ENCODE measurements around the gene PRDX2.
"Not testable (repeated sequence)": the region's sequence is repeated elsewhere in the genome, so short reads cannot be mapped to it uniquely, and the experiment has no call there.

Gene PRDX2

GRCh38 chr19:12821761-12822160 is 20.2 kb upstream of the PRDX2 start:
- Histone ChIP-seq H3K4me1 (ENCODE audit: insufficient read depth, low read length, severe bottlenecking) (no peaks in the 10 kb centered on the region), H3K9ac (ENCODE audit: low read length) (no peak overlapping the region), H2AFZ (ENCODE audit: low read length) (no peak overlapping the region), H3F3A (ENCODE audit: insufficient read depth, low read length) (no peaks in the 10 kb centered on the region), H3K4me3 (ENCODE audit: low read depth, low read length, poor library complexity, severe bottlenecking) (no peak overlapping the region), H4K20me1 (ENCODE audit: insufficient read depth, low read length) (no peaks in the 10 kb centered on the region), H3K27me3 (ENCODE audit: insufficient read depth, low read length) (no peaks in the 10 kb centered on the region), H3K9me3 (ENCODE audit: low read length) (no peaks in the 10 kb centered on the region), H3K4me2 (ENCODE audit: low read length) (no peak overlapping the region), H3K36me3 (ENCODE audit: insufficient read depth, low read length) (no peaks in the 10 kb centered on the region), H3K79me2 (ENCODE audit: insufficient read depth, low read length) (no peaks in the 10 kb centered on the region), H3K9me2 (ENCODE audit: low read depth, low read length) (no peaks in the 10 kb centered on the region), H3K27ac (ENCODE audit: low read depth, low read length, poor library complexity, severe bottlenecking) (no peak overlapping the region)
- TF ChIP-seq CTCF (IDR thresholded peaks at IDR 0.05; ENCODE audit: low read length), result no peak
- TF ChIP-seq EZH2 (IDR thresholded peaks at IDR 0.05; ENCODE audit: borderline replicate concordance, low read length), result no peak

GRCh38 chr19:12817810-12818209 is 16.2 kb upstream of the PRDX2 start:
- not testable (repeated sequence) for H3K4me3 ChIP-seq (ENCODE audit: low read depth, low read length, poor library complexity, severe bottlenecking); H3K4me1 ChIP-seq (ENCODE audit: insufficient read depth, low read length, severe bottlenecking); H3K9me3 ChIP-seq (ENCODE audit: low read length); H2AFZ ChIP-seq (ENCODE audit: low read length); H3K9me2 ChIP-seq (ENCODE audit: low read depth, low read length); H3F3A ChIP-seq (ENCODE audit: insufficient read depth, low read length); H3K9ac ChIP-seq (ENCODE audit: low read length); H4K20me1 ChIP-seq (ENCODE audit: insufficient read depth, low read length); H3K79me2 ChIP-seq (ENCODE audit: insufficient read depth, low read length); H3K27ac ChIP-seq (ENCODE audit: low read depth, low read length, poor library complexity, severe bottlenecking); H3K27me3 ChIP-seq (ENCODE audit: insufficient read depth, low read length); H3K4me2 ChIP-seq (ENCODE audit: low read length)
- peaks cover 13% of the 10 kb centered on the region for H3K36me3 ChIP-seq (ENCODE audit: insufficient read depth, low read length)

- not testable (repeated sequence) for H3K4me2 ChIP-seq (ENCODE audit: low read length); H3K79me2 ChIP-seq (ENCODE audit: insufficient read depth, low read length); H3K9me3 ChIP-seq (ENCODE audit: low read length); H2AFZ ChIP-seq (ENCODE audit: low read length); H3F3A ChIP-seq (ENCODE audit: insufficient read depth, low read length); H3K27me3 ChIP-seq (ENCODE audit: insufficient read depth, low read length); H3K27ac ChIP-seq (ENCODE audit: low read depth, low read length, poor library complexity, severe bottlenecking); H3K4me3 ChIP-seq (ENCODE audit: low read depth, low read length, poor library complexity, severe bottlenecking); H3K9me2 ChIP-seq (ENCODE audit: low read depth, low read length); H3K4me1 ChIP-seq (ENCODE audit: insufficient read depth, low read length, severe bottlenecking); H4K20me1 ChIP-seq (ENCODE audit: insufficient read depth, low read length); H3K9ac ChIP-seq (ENCODE audit: low read length)
- peaks cover 13% of the 10 kb centered on the region for H3K36me3 ChIP-seq (ENCODE audit: insufficient read depth, low read length)
These were observed 15.6 kb upstream of the PRDX2 start for GRCh38 chr19:12817188-12817587.

GRCh38 chr19:12815088-12815487 is 13.5 kb upstream of the PRDX2 start:
- H3K27ac ChIP-seq (ENCODE audit: low read depth, low read length, poor library complexity, severe bottlenecking), result no peak overlapping the region
- H3K27me3 ChIP-seq (ENCODE audit: insufficient read depth, low read length), result no peaks in the 10 kb centered on the region
- H3K36me3 ChIP-seq (ENCODE audit: insufficient read depth, low read length), result peaks cover 24% of the 10 kb centered on the region
- no peak overlapping the region for H2AFZ ChIP-seq (ENCODE audit: low read length)
- H3K79me2 ChIP-seq (ENCODE audit: insufficient read depth, low read length), result no peaks in the 10 kb centered on the region
- no peaks in the 10 kb centered on the region for H3K4me1 ChIP-seq (ENCODE audit: insufficient read depth, low read length, severe bottlenecking)
- no peaks in the 10 kb centered on the region for H3K9me2 ChIP-seq (ENCODE audit: low read depth, low read length)
- no peak overlapping the region for H3K4me3 ChIP-seq (ENCODE audit: low read depth, low read length, poor library complexity, severe bottlenecking)
- no peaks in the 10 kb centered on the region for H3F3A ChIP-seq (ENCODE audit: insufficient read depth, low read length)
- no peak for TF ChIP-seq EZH2 (IDR thresholded peaks at IDR 0.05; ENCODE audit: borderline replicate concordance, low read length)
- no peak for TF ChIP-seq CTCF (IDR thresholded peaks at IDR 0.05; ENCODE audit: low read length)
- H3K9ac ChIP-seq (ENCODE audit: low read length), result no peak overlapping the region
- no peaks in the 10 kb centered on the region for H3K9me3 ChIP-seq (ENCODE audit: low read length)
- no peak overlapping the region for H3K4me2 ChIP-seq (ENCODE audit: low read length)
- no peaks in the 10 kb centered on the region for H4K20me1 ChIP-seq (ENCODE audit: insufficient read depth, low read length)

Measured in OCI-LY1 (cell line).